Keratinocyte (primary cell): ENCODE results near the gene HELZ2. TPM values are rescaled to one million over a fixed set of nuclear protein-coding genes. Genes with fewer than 3 reads are reported as not detected.

Experiments used
- DNase-seq: peaks from one replicate; pipeline ENCODE4 v3.0.0-alpha.2; 2011; ENCODE audit warnings: low read depth, missing footprints, low spot score
- FAIRE-seq: peaks from 2 replicates; lab custom pipeline; 2011; peaks lifted over from hg19 to GRCh38; lab: Jason Lieb, UNC
- H2AFZ ChIP-seq: 2 replicates; pipeline ENCODE4 v1.6.0; 2012; ENCODE audit warnings: low read length, control low read depth, inconsistent platforms; ENCODE audit not compliant: control insufficient read depth
- H3K27ac ChIP-seq: 2 replicates; pipeline ENCODE4 v1.5.1; 2011; ENCODE audit warnings: low read length; ENCODE audit not compliant: control insufficient read depth, insufficient read depth
- H3K27me3 ChIP-seq: 3 replicates; pipeline ENCODE4 v1.6.0; 2011; ENCODE audit warnings: low read length; ENCODE audit not compliant: control insufficient read depth, insufficient read depth; ENCODE audit errors: extremely low read depth
- H3K36me3 ChIP-seq, 2 experiments: 2 replicates in 1 of 2; 3 replicates in 1 of 2; pipeline ENCODE4 v1.5.1; 2011; ENCODE audit warnings: low read length in 2 of 2, mild to moderate bottlenecking in 1 of 2; ENCODE audit not compliant: control insufficient read depth in 2 of 2, insufficient read depth in 2 of 2; ENCODE audit errors: extremely low read depth in 1 of 2
- H3K4me1 ChIP-seq: 3 replicates; pipeline ENCODE4 v1.5.1; 2011; ENCODE audit warnings: low read length; ENCODE audit not compliant: control insufficient read depth, insufficient read depth; ENCODE audit errors: extremely low read depth
- H3K4me2 ChIP-seq: 3 replicates; pipeline ENCODE4 v1.6.0; 2011; ENCODE audit warnings: low read depth, low read length; ENCODE audit not compliant: control insufficient read depth, insufficient read depth; ENCODE audit errors: extremely low read depth
- H3K4me3 ChIP-seq, 3 experiments: fragments of 200-600 bp in 1 of 3; sonication (generic) in 1 of 3; 2 replicates in 2 of 3; 3 replicates in 1 of 3; pipeline ENCODE4 v1.5.1; 2011 to 2016; ENCODE audit warnings: low read length in 3 of 3, mild to moderate bottlenecking in 3 of 3, control low read depth in 2 of 3, inconsistent platforms in 1 of 3, low read depth in 1 of 3, mixed read lengths in 1 of 3, mixed run types in 1 of 3, moderate library complexity in 1 of 3; ENCODE audit not compliant: control insufficient read depth in 2 of 3, insufficient read depth in 2 of 3; ENCODE audit errors: extremely low read depth in 1 of 3
- H3K79me2 ChIP-seq: 2 replicates; pipeline ENCODE4 v1.6.0; 2012; ENCODE audit warnings: low read length; ENCODE audit not compliant: control insufficient read depth, insufficient read depth
- H3K9ac ChIP-seq: 3 replicates; pipeline ENCODE4 v1.6.0; 2011; ENCODE audit warnings: low read length; ENCODE audit not compliant: control insufficient read depth, insufficient read depth; ENCODE audit errors: extremely low read depth
- H3K9me1 ChIP-seq: 3 replicates; pipeline ENCODE4 v1.6.0; 2011; ENCODE audit warnings: low read length; ENCODE audit not compliant: control insufficient read depth, insufficient read depth; ENCODE audit errors: extremely low read depth
- H3K9me3 ChIP-seq: 2 replicates; pipeline ENCODE4 v1.5.1; 2012; ENCODE audit warnings: low read depth, low read length; ENCODE audit not compliant: control insufficient read depth
- H4K20me1 ChIP-seq: 3 replicates; pipeline ENCODE4 v1.6.0; 2011; ENCODE audit warnings: low read length; ENCODE audit not compliant: control insufficient read depth, insufficient read depth; ENCODE audit errors: extremely low read depth
- EZH2 ChIP-seq: IDR thresholded peaks from one replicate; pipeline ENCODE4 v1.6.1; 2012; ENCODE audit warnings: inconsistent platforms, mild to moderate bottlenecking, low read length, moderate library complexity
- dilution Hi-C: fragments of 300-500 bp; cut with MboI; formaldehyde crosslinking; loops from one replicate; pipeline ENCODE4 v1.7.0; 2020; ENCODE audit warnings: low sequenced_read_pairs; ENCODE audit not compliant: extremely low pct_ligation_motif_present
- polyA plus RNA-seq, 5 experiments: library from polyadenylated mRNA; depleted of rRNA in 3 of 5; stranded (reverse) in 3 of 5; stranded (forward) in 1 of 5; unstranded in 1 of 5; fragments of >200 nt; gene quantifications; 1 replicate in 1 of 5; 2 replicates in 3 of 5; 3 replicates in 1 of 5; pipeline versions ENCODE4 v1.2.1 to v1.2.3, GENCODE V29; 2011 to 2012; ENCODE audit warnings: missing spikeins in 2 of 5, low read depth in 1 of 5, low replicate concordance in 1 of 5
- TF ChIP-seq, protein P1 (sequence below), 3 experiments: IDR thresholded peaks in 1 of 3; conservative IDR thresholded peaks in 1 of 3; optimal IDR thresholded peaks in 1 of 3; 2 replicates in 2 of 3; 3 replicates in 1 of 3; pipeline versions ENCODE3 to v1.5.1; 2011; ENCODE audit warnings: low read length in 3 of 3, mild to moderate bottlenecking in 3 of 3, moderate library complexity in 2 of 3, control low read depth in 1 of 3, inconsistent platforms in 1 of 3; ENCODE audit not compliant: insufficient read depth in 2 of 3; ENCODE audit errors: extremely low read depth in 1 of 3

Gene HELZ2
- polyA plus RNA-seq, 1 donor (not counting 4 experiments of a cell fraction or from before 2014, with no cell fraction given) = 14.8 TPM

DNA sequence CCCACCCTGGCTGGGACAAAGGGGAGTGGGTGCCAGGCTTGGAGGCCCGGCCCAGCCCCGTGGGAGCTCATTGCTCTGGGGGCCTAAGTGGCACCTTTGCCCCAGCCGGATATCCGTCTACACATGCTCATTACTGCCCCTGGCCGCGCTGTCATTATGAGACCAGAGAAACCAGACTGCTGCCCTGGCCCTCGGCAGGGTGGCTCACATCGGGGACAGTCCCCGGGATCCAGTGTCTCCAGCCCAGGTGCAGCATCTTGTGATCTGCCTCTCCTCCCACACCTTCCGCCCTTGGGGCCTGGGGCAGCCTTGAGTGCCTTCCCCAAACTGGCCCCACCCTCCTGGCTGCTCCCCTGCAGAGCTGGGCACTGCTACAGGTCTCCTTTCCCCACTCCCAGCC lies 31.3 kb downstream of the HELZ2 start:
- H3K27ac ChIP-seq = no peak overlapping the region
- TF ChIP-seq, protein P1, sequence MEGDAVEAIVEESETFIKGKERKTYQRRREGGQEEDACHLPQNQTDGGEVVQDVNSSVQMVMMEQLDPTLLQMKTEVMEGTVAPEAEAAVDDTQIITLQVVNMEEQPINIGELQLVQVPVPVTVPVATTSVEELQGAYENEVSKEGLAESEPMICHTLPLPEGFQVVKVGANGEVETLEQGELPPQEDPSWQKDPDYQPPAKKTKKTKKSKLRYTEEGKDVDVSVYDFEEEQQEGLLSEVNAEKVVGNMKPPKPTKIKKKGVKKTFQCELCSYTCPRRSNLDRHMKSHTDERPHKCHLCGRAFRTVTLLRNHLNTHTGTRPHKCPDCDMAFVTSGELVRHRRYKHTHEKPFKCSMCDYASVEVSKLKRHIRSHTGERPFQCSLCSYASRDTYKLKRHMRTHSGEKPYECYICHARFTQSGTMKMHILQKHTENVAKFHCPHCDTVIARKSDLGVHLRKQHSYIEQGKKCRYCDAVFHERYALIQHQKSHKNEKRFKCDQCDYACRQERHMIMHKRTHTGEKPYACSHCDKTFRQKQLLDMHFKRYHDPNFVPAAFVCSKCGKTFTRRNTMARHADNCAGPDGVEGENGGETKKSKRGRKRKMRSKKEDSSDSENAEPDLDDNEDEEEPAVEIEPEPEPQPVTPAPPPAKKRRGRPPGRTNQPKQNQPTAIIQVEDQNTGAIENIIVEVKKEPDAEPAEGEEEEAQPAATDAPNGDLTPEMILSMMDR (optimal IDR thresholded peaks at IDR 0.05 in 1 of 3, IDR thresholded peaks at IDR 0.05 in 1 of 3, conservative IDR thresholded peaks at IDR 0.05 in 1 of 3; ENCODE audit: extremely low read depth in 1 of 3, insufficient read depth in 2 of 3, low read length in 3 of 3) = no peak
- no peak for TF ChIP-seq EZH2
- H4K20me1 ChIP-seq = no peaks in the 10 kb centered on the region
- H3K9me1 ChIP-seq = no peaks in the 10 kb centered on the region
- DNase-seq (no peak), FAIRE-seq (no peak)
- no peak overlapping the region for H2AFZ ChIP-seq
- H3K36me3 ChIP-seq = no peaks in the 10 kb centered on the region
- peaks cover 47% of the 10 kb centered on the region for H3K4me1 ChIP-seq
- H3K9ac ChIP-seq = no peak overlapping the region
- H3K79me2 ChIP-seq = no peaks in the 10 kb centered on the region
- no peaks in the 10 kb centered on the region for H3K27me3 ChIP-seq
- no peak overlapping the region for H3K4me3 ChIP-seq
- no peak overlapping the region for H3K4me2 ChIP-seq
- dilution Hi-C loops = no loop called here
- H3K9me3 ChIP-seq = no peaks in the 10 kb centered on the region

DNA sequence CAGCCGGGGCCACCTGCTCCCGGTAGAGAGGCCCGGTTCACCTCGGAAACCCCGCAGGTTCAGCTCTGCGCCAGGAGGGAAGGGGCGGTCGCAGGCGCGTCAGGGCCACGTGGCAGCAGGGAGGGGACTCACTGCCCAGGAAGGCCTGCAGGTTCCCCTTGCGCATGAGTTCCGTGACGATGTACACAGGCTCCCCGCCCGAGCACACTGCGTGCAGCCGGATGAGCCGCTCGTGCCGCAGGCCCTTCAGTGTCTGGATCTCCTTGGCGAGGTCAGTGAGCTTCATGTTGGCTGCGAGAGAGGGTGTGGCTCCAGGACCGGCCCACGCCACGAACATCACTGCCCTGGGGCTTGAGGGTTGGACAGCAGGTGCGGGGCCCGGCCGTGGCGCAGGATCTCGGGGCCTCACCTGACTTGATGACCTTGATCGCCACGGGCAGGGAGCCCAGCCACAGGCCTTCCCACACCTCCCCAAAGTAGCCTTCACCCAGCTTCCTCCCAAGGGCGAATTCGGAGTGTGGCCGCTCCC lies 31.9 kb downstream of the HELZ2 start:
- peak; percentile 48 for FAIRE-seq
- no peak overlapping the region for H3K4me2 ChIP-seq
- peaks cover 47% of the 10 kb centered on the region for H3K4me1 ChIP-seq
- H3K27me3 ChIP-seq = no peaks in the 10 kb centered on the region
- peak overlapping the region; percentile 4 for H2AFZ ChIP-seq
- no peaks in the 10 kb centered on the region for H3K79me2 ChIP-seq
- no peaks in the 10 kb centered on the region for H3K9me1 ChIP-seq
- dilution Hi-C loops = no loop called here
- H3K9ac ChIP-seq = no peak overlapping the region
- no peaks in the 10 kb centered on the region for H3K36me3 ChIP-seq
- H3K4me3 ChIP-seq = peak overlapping the region in 1 of 3 experiments; percentile 19
- H3K9me3 ChIP-seq = no peaks in the 10 kb centered on the region
- no peaks in the 10 kb centered on the region for H4K20me1 ChIP-seq
- no peak for TF ChIP-seq EZH2
- TF ChIP-seq, protein P1 (optimal IDR thresholded peaks at IDR 0.05 in 1 of 3, IDR thresholded peaks at IDR 0.05 in 1 of 3, conservative IDR thresholded peaks at IDR 0.05 in 1 of 3; ENCODE audit: extremely low read depth in 1 of 3, insufficient read depth in 2 of 3, low read length in 3 of 3) = no peak
- H3K27ac ChIP-seq = no peak overlapping the region
- no peak for DNase-seq
